Small intestine (tissue), 7 donors: ENCODE results near the gene DYDC2. TPM values are rescaled to one million over a fixed set of nuclear protein-coding genes. Genes with fewer than 3 reads are reported as not detected.
A peak's percentile ranks its signal among the peaks of the same experiment; 100 is the strongest.

Experiments used
- DNase-seq, 2 donors: peaks; one replicate each; pipeline versions ENCODE4 v3.0.0 to v3.0.0-alpha.2; 2013
- FAIRE-seq: peaks from 2 replicates; lab custom pipeline; 2012; peaks lifted over from hg19 to GRCh38; lab: Jason Lieb, UNC
- H3K27ac ChIP-seq, 3 donors: one replicate each; pipeline ENCODE4 v1.5.1; 2013; ENCODE audit warnings: low read length in 2 of 3, mild to moderate bottlenecking in 2 of 3, control low read depth in 1 of 3, inconsistent platforms in 1 of 3, low read depth in 1 of 3, moderate library complexity in 1 of 3
- H3K27me3 ChIP-seq, 3 donors: one replicate each; pipeline ENCODE4 v1.6.1; 2013; ENCODE audit warnings: low read length in 3 of 3, inconsistent platforms in 1 of 3; ENCODE audit not compliant: control insufficient read depth in 3 of 3, insufficient read depth in 3 of 3
- H3K36me3 ChIP-seq, 3 donors: one replicate each; pipeline ENCODE4 v1.6.1; 2013; ENCODE audit warnings: low read length in 3 of 3, inconsistent platforms in 1 of 3, low read depth in 1 of 3, mild to moderate bottlenecking in 1 of 3, moderate library complexity in 1 of 3; ENCODE audit not compliant: control insufficient read depth in 3 of 3, insufficient read depth in 2 of 3
- H3K4me1 ChIP-seq, 3 donors: one replicate each; pipeline ENCODE4 v1.6.1; 2013; ENCODE audit warnings: low read length in 2 of 3, inconsistent platforms in 1 of 3, low read depth in 1 of 3, mild to moderate bottlenecking in 1 of 3, moderate library complexity in 1 of 3; ENCODE audit not compliant: control insufficient read depth in 3 of 3, insufficient read depth in 2 of 3
- H3K4me3 ChIP-seq, 3 donors: one replicate each; pipeline ENCODE4 v1.5.1; 2013; ENCODE audit warnings: low read length in 3 of 3, control low read depth in 1 of 3, inconsistent platforms in 1 of 3, low read depth in 1 of 3, mild to moderate bottlenecking in 1 of 3, moderate library complexity in 1 of 3
- H3K9me3 ChIP-seq, 2 donors: one replicate each; pipeline ENCODE4 v1.6.1; 2013; ENCODE audit warnings: low read depth in 1 of 2, low read length in 1 of 2; ENCODE audit not compliant: control insufficient read depth in 2 of 2, insufficient read depth in 1 of 2
- WGBS, 3 donors: extraction: QIAGEN DNeasy Blood & Tissue Kit; methylation state at CpG; one replicate each; pipeline ENCODE4 v1.1.7; 2013; 5-methylcytosine and 5-hydroxymethylcytosine counted together
- polyA plus RNA-seq, 4 donors: library from polyadenylated mRNA; stranded (reverse) in 3 of 4; unstranded in 1 of 4; fragments of 200-250 nt in 3 of 4; fragments of 120-200 nt in 1 of 4; gene quantifications; one replicate each; pipeline versions ENCODE4 v1.2.1 to v1.2.3, GENCODE V29; 2013
- donor health status: healthy with polysubstance abuse.
- donor health status: control.
- donor health status: control.
- donor health status: Bipolar disorder and iron deficiency.
- donor health status: healthy.

The DYDC2 gene
- polyA plus RNA-seq, 4 donors: 0.64 to 1.4 TPM; not detected in 2

DNA sequence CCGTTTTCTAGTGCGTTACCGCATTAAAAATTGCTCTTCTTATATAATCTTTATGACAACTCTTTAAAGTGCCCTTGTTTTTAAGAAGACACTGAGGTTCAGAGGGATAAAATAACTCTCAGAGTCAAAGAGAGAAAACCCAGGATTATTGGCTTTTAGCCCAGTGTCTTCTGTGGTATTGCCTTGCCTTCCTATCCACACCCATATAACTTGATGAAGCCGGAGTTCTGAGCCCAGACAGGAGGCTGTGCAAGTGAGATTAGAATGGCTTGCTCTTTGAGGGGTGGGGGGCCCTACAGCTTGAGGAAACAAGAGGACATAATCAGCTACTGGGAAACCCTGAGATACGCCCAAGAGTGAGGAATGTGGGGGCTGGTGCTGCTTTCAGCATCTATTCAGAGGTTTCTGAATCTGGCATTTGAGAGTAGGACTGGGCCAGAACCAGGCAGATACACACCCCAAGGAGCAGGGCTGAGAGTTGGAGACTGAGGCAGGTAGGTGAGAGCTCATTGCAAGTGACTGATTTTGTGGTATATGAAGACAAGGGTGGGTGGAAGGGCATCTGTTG is 54.1 kb downstream of the DYDC2 start:
- H3K27ac ChIP-seq: peak overlapping the region; percentile 9 to 66 (median 12)

GRCh38 chr10:80411267-80411668 is 54.7 kb downstream of the DYDC2 start:
- Histone ChIP-seq H3K9me3 (no peaks in the 10 kb centered on the region), H3K4me1 (peaks cover 20 to 74% (median 27%) of the 10 kb centered on the region in 3 donors), H3K27me3 (no peaks in the 10 kb centered on the region), H3K36me3 (peaks cover 0 to 5% (median 0%) of the 10 kb centered on the region in 3 donors), H3K27ac (peak overlapping the region in 2 of 3 donors; percentile 13 to 66), H3K4me3 (no peak overlapping the region)
- 44 to 61% (median 55%) methylated on average over 2 of the region's 2 CpGs for WGBS, 3 donors
- DNase-seq (peak in 1 of 2 donors; percentile 29), FAIRE-seq (no peak)

More for the DNA sequence above, 54.1 kb downstream of the DYDC2 start:
- WGBS, 3 donors: 23 to 60% (median 34%) methylated on average over 5 of the region's 5 CpGs
- Histone ChIP-seq H3K9me3 (no peaks in the 10 kb centered on the region), H3K27me3 (no peaks in the 10 kb centered on the region), H3K4me3 (no peak overlapping the region), H3K36me3 (peaks cover 0 to 5% (median 0%) of the 10 kb centered on the region in 3 donors), H3K4me1 (peaks cover 19 to 74% (median 23%) of the 10 kb centered on the region in 3 donors)
- peak in 1 of 2 donors; percentile 53 for DNase-seq
- no peak for FAIRE-seq

DNA sequence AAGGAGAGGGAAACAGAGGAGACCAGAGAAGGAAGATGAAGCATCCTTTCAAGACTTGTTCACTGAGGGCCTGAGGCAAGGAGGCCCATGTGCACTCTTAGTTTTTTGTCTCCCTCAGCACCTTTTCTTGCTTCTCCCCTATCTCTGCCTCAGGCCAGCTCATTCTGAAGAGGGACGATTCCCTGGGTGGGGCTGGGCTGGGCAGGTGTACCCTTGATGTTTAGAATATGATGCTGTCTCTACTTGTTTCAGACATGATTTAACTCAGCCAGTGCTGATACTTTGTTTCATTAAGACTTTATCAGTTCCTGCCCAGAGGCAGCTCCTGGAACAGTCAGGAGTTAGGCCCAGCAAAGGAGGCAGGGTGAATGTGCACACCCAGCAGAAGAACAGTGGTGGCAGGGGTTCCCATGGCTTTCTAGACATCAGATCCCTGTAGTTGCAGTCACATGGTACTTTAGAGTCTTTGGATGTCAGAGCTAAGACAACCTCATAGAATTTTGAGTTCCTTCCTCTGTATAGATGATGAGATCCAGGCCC is 55.2 kb downstream of the DYDC2 start:
- 19 to 73% (median 44%) methylated on average over 1 of the region's 1 CpG for WGBS, 3 donors
- no peak overlapping the region for H3K4me3 ChIP-seq
- no peak for DNase-seq
- no peaks in the 10 kb centered on the region for H3K27me3 ChIP-seq
- peaks cover 24 to 76% (median 27%) of the 10 kb centered on the region in 3 donors for H3K4me1 ChIP-seq
- no peaks in the 10 kb centered on the region for H3K9me3 ChIP-seq
- no peak for FAIRE-seq
- peak overlapping the region in 2 of 3 donors; percentile 13 to 45 for H3K27ac ChIP-seq
- peaks cover 0 to 5% (median 0%) of the 10 kb centered on the region in 3 donors for H3K36me3 ChIP-seq

- Histone ChIP-seq H3K4me1 (peaks cover 24 to 75% (median 27%) of the 10 kb centered on the region in 3 donors), H3K36me3 (peaks cover 0 to 5% (median 0%) of the 10 kb centered on the region in 3 donors), H3K4me3 (no peak overlapping the region), H3K27ac (peak overlapping the region in 2 of 3 donors; percentile 24 to 35), H3K9me3 (no peaks in the 10 kb centered on the region), H3K27me3 (no peaks in the 10 kb centered on the region)
- WGBS, 3 donors: 78 to 87% (median 86%) methylated on average over 5 of the region's 5 CpGs
- DNase-seq (peak in 1 of 2 donors; percentile 35), FAIRE-seq (no peak)
These were observed 55.9 kb downstream of the DYDC2 start for GRCh38 chr10:80412486-80412885.

DNA sequence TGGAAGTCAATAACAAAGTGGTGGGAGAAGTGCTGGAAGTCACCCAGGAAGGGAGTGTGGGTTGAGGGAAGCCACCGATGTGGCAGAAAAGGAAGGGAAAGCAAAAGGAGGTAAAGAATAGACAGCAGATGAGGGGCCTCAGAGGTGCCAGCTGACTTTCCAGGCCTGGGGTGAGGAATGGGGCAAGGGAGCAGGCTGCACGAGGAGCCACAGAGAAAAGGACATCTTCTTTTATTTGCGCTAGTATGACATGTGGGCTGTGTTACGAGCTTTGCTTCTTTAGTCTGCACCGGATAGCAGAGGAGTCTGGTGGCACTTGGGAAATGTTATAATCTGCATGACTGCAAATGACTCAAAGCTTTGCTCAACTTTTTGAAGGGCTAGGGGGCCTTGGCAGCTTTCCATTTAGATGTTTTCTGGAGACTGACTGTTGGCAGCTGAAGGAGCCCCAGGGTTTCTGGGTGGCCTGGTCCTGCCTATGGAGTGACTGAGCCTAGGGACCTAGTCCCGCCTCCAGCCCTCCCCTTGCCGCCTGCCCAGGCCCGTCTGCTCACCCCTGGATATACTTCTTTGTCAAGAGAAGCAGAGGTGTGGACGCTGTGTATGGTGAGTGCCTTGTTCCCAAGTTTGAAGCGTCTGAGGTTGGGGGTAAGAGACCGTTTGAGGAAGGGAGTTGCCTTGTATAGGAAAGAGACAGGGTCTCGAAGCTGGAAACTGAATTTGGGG is 56.9 kb downstream of the DYDC2 start:
- FAIRE-seq (no peak), DNase-seq (peak in 1 of 2 donors; percentile 39)
- H3K4me1 ChIP-seq: peaks cover 24 to 82% (median 27%) of the 10 kb centered on the region in 3 donors
- peak overlapping the region; percentile 79 to 80 (median 80) for H3K27ac ChIP-seq
- WGBS, 3 donors: 64 to 75% (median 70%) methylated on average over 12 of the region's 12 CpGs
- H3K27me3 ChIP-seq: no peaks in the 10 kb centered on the region
- peaks cover 0 to 6% (median 0%) of the 10 kb centered on the region in 3 donors for H3K36me3 ChIP-seq
- no peak overlapping the region for H3K4me3 ChIP-seq
- no peaks in the 10 kb centered on the region for H3K9me3 ChIP-seq

GRCh38 chr10:80414142-80414895 is 57.7 kb downstream of the DYDC2 start:
- no peaks in the 10 kb centered on the region for H3K9me3 ChIP-seq
- H3K27me3 ChIP-seq: no peaks in the 10 kb centered on the region
- 19 to 48% (median 26%) methylated on average over 7 of the region's 7 CpGs for WGBS, 3 donors
- no peak overlapping the region for H3K4me3 ChIP-seq
- peaks cover 24 to 79% (median 27%) of the 10 kb centered on the region in 3 donors for H3K4me1 ChIP-seq
- H3K27ac ChIP-seq: peak overlapping the region; percentile 79 to 80 (median 80)
- peaks cover 0 to 9% (median 0%) of the 10 kb centered on the region in 3 donors for H3K36me3 ChIP-seq
- FAIRE-seq (no peak), DNase-seq (peak; percentile 85 to 90)

DNA sequence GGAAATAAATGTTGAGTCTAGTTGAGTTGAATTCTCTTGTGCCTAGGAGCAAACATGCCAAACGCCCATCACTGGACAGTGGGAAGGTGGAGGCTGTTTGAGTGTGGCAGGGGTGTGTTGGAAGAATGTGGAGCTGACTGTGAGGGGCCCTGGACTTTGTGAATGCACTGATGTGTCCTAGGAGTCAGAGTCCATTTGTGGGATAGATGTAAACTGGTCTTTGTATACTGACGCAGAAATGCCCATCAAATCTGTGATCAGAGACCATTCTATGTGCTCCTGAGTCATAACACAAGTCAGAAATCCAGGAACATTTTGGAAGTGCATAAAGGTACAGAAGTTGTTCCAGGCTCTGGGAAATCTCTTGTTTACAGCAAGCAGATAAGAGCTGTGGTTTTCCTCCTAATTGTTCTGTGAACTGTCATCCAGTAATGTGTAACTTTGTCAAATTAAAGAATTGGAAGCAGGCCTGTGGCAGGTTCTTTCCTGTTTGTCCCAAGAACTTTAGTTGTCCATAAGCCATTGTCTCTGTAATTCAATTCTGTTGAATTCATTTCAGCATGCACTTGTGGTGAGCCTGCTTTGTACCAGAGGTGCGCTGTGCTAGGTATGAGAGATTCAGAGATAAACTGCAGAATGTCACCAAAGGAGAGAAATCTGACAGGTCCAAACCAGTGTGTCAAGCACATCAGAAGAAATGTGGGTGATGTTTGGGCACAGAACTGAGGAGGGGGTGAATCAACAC is 59.3 kb downstream of the DYDC2 start:
- no peaks in the 10 kb centered on the region for H3K9me3 ChIP-seq
- no peaks in the 10 kb centered on the region for H3K27me3 ChIP-seq
- 41 to 74% (median 57%) methylated on average over 3 of the region's 3 CpGs for WGBS, 3 donors
- H3K4me3 ChIP-seq: no peak overlapping the region
- H3K4me1 ChIP-seq: peaks cover 22 to 65% (median 27%) of the 10 kb centered on the region in 3 donors
- no peak for FAIRE-seq
- peak; percentile 43 to 55 for DNase-seq
- H3K27ac ChIP-seq: peak overlapping the region in 2 of 3 donors; percentile 69 to 79
- peaks cover 0 to 18% (median 0%) of the 10 kb centered on the region in 3 donors for H3K36me3 ChIP-seq
